Measurements from ENCODE around the gene HOXB8.

Gene HOXB8

GRCh38 chr17:48610282-48611211, 4.5 kb downstream of the HOXB8 start, which contains the start of gene HOXB7:
Gene HOXB7, minus strand, starts transcription at chr17:48611017. Its CDS starts 99 bp downstream, at chr17:48610918.
- DNase-seq (ENCODE audit: low spot score), result peak; percentile 72

DNA sequence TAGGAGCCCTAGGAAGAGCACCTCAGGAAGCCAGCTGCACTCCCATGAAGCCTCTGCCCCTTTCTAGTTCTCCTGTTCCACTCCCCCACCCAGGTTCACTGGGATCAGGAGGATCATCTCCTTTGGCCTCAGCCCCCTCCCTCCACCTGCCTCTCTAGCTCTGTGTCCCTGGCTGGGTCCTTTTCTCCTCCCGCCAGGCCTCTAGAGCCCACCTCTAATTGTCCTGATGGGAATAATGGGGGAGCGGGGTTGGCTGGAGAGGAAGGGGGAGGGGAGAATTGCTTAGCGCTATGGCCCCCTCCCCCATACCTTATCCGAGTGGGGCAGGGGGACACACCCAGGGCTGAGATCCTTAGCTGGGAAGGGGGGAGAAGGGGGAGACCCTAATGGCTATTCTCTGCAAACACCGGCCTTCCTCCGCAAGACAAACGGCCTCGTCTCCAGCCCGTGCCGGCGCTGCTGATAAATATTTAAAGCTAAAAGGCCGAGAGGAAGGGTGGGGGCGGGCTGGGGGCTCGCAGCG, 5.3 kb downstream of the HOXB8 start:
- no peak for DNase-seq (ENCODE audit: low spot score)

DNA sequence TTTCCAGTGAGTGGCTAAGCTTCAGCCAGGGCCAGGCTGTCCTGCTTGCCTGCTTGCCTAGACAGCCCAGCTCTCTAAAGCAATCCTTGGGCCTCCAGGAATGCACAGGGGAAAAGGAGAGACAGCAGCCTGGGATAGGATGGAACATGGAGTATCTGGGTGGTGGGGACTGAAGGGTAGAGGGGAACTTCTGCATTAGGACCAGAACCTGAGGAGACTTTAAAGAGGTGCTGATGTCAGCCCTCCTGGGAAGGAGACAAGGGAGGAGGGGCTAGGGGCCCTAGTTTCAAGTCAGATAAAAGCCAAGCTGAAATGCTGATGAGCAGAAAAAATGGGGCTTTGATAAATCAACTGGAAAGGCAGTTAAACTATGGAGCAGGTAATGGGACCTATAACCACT, 6.1 kb downstream of the HOXB8 start:
- DNase-seq (ENCODE audit: low spot score), result no peak

- DNase-seq (ENCODE audit: low spot score), result no peak
Observed at GRCh38 chr17:48608494-48608834, 6.6 kb downstream of the HOXB8 start.

DNA sequence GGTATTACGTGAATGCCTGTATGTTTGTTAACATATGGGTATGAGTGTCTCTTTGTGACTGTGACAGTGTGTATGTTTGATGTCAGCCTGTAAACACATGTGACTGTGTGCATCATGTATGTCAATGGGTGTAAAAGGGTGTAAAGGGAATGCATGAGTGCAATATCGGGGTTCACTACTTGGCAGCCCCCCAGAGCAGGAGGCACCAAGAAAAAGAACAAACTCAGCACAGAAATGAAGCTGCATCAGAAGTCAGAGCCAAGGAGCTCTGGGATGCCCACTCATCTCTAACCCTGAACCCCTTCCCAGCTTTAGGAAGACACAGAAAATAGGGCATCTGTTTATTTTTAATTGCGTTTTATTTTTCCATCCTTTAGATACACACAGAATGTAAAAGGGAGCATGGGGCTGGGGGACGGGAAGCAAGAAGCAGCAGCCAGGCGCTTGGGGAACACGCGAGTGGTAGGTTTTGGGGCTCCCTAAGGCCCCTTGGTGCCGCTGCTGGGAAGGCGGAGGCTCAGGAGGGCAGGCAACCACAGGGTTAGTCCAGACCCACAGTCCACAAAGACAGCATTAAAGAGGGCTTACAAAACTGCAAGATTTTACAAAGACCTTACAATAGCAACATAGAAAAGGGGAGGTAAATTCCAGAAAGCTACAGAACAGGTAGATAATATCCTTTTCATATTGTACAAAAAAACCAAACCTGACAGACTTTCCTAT, 8.0 kb downstream of the HOXB8 start:
- no peak for DNase-seq (ENCODE audit: low spot score)

DNA sequence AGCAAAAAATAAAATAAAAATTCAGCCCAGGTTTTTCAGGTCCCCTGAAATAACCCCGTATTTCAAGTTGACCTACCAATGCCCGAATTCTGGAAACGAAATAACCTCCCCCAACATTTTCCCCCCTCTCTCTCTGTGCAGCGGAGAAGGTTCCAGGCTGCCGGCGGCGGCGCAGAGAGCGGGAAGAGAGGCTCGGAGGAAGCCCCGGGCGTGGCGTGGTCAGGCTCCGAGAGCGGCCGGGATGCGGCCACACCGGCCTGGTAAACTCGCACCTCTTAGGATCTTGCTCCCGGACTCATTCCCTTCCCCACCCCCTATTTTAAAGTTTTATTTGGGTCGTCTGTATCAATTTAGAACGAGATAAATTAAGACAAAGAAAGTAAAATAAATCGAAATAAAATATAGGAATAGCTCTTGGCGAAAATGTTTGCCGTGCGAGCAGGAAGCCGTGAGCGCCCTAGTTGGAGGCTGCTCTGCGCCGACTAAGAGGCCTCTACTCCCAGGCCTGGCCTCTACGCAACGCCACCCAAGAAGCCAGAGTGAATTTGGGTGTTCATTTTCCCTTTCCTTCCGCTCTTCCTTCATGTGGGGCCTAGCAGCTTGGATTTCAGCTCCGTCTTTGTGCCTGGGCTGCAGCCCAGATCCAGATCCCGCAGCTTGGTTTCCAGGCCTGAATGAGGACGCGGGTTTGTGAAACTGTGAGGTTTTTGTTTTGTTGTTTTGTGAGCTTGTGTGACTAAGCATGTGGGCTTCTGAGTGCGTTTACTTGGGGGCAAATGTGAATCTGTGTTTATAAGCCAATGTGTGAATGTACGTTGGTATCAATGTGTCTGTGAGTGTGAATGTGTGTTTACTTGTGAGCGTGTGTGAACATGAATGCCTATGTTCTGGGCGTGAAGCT, 8.9 kb downstream of the HOXB8 start:
- no peak for DNase-seq (ENCODE audit: low spot score)

DNA sequence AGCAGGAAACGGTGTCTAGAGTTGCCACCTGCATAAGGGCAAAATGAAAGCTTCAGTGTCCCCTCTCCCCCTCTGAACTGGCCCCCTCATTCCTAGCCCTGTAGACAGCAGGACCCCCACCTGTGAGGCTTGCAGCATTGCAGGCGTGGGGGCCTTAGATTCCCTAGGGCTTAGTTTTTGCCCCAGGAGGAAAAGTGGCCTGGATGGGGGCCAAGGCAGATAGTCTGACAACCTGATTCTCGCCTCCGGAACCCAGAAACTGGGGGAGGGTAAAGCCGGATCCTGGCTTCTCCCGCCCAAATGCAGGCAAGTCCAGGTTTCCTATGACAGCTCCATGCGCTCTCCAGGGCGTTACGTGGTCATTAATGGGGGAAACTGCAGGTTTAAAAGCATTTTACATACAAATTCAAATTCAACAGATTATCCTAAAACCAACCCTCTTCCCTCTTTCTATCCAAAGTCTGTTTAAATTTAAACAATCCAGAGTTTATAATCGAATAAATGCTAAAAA, 9.6 kb downstream of the HOXB8 start:
- DNase-seq (ENCODE audit: low spot score), result no peak

DNA sequence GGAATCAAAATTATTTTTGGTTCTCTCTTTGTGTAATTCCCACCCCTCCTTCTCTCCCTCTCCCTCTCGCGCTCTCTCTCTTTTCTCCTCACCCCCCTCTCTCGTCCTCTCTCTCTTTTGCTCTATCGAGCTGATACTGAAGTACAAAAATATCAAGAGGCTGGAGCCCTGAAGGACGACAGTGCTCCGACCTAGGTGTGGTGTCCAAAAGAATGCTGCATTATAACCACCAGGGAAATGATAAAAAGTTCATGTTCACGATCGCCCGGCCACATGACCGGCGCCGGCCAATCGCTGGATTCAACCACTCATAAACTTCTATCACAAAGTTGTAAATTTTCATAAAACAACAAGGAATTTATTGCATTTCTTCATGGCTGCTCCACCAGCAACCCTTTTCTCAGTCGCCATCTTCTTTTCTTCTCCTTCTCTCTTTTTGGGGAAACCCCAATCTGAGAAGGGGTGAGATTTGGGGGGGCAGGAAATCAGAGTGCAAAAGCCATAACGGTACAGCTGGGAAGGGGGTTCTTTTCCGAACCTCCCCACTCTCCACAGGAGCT, 10.2 kb downstream of the HOXB8 start, which contains the start of gene HOXB6:
TSS of gene HOXB6 (minus strand) at position 217 of the 560 bp plus-strand sequence. CDS start 6,836 bp downstream, outside the sequence.
- DNase-seq (ENCODE audit: low spot score), result peak; percentile 90

- DNase-seq (ENCODE audit: low spot score), result peak; percentile 61
Observed at GRCh38 chr17:48603959-48604769, 10.9 kb downstream of the HOXB8 start.

GRCh38 chr17:48601539-48602425, 13.3 kb downstream of the HOXB8 start:
- peak; percentile 78 for DNase-seq (ENCODE audit: low spot score)

- no peak for DNase-seq (ENCODE audit: low spot score)
Observed at GRCh38 chr17:48601207-48601538, 13.9 kb downstream of the HOXB8 start.

- DNase-seq (ENCODE audit: low spot score), result no peak
Observed at GRCh38 chr17:48600244-48601098, 14.6 kb downstream of the HOXB8 start.

DNA sequence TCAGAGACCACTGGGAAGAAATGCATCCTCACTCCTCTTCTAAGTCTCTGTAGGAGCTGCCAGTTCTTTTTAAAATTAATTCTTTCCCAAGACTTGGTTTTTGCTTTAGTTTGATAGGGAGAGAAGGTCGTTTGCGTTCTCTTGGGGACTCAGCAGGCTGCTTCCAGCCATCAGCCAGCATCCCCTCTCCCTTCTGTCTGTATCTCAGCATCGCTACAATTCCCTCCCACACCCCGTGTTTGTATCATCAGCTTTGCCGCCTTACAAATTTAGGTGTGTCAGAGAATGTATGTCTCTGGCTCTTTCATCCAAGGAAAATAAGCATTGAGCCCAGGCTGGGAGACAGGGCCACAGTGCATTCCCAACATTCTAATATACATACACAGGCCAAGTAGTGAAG, 15.7 kb downstream of the HOXB8 start:
- no peak for DNase-seq (ENCODE audit: low spot score)

- DNase-seq (ENCODE audit: low spot score), result no peak
Observed at GRCh38 chr17:48598736-48599135, 16.4 kb downstream of the HOXB8 start.

GRCh38 chr17:48597778-48598631, 17.1 kb downstream of the HOXB8 start:
- DNase-seq (ENCODE audit: low spot score), result no peak

GRCh38 chr17:48597528-48597777, 17.6 kb downstream of the HOXB8 start:
- DNase-seq (ENCODE audit: low spot score), result no peak

GRCh38 chr17:48596735-48597527, 18.2 kb downstream of the HOXB8 start:
- no peak for DNase-seq (ENCODE audit: low spot score)

Measured in LoVo (cell line).